ENCODE data around the gene ANKRD55.
"Not testable (repeated sequence)": the region's sequence is repeated elsewhere in the genome, so short reads cannot be mapped to it uniquely, and the experiment has no call there.

The ANKRD55 gene

GRCh38 chr5:56100439-56101176, 132.5 kb downstream of the ANKRD55 start:
- no peak for FAIRE-seq

GRCh38 chr5:56099346-56099745, 133.8 kb downstream of the ANKRD55 start:
- no peak for FAIRE-seq

GRCh38 chr5:56097055-56097454, 136.1 kb downstream of the ANKRD55 start:
- no peak for FAIRE-seq

DNA sequence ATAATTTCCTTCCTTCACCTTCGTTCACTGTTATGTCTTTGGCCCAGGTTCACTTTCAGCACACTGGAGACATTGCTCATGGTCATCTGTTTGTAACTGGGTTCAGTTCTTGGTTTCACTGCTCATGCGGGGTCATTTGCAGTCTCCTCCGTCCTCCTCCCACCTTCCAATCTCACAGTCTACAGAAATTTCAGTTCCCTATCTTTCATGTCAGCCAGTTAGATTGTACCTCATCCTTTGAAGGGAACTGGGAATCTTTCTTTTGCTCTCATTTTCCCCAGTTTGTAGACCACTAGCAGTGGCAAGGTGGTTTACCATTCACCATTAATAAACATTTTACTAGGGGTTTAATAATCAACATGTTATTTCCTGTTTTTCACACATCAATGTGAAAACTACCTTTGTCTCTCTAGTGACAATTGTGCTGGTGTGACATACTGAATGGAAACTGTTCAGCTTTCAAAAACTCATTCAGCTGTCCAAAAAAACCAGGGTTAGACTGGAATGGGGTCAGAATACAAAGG, 137.5 kb downstream of the ANKRD55 start:
- FAIRE-seq, result no peak

DNA sequence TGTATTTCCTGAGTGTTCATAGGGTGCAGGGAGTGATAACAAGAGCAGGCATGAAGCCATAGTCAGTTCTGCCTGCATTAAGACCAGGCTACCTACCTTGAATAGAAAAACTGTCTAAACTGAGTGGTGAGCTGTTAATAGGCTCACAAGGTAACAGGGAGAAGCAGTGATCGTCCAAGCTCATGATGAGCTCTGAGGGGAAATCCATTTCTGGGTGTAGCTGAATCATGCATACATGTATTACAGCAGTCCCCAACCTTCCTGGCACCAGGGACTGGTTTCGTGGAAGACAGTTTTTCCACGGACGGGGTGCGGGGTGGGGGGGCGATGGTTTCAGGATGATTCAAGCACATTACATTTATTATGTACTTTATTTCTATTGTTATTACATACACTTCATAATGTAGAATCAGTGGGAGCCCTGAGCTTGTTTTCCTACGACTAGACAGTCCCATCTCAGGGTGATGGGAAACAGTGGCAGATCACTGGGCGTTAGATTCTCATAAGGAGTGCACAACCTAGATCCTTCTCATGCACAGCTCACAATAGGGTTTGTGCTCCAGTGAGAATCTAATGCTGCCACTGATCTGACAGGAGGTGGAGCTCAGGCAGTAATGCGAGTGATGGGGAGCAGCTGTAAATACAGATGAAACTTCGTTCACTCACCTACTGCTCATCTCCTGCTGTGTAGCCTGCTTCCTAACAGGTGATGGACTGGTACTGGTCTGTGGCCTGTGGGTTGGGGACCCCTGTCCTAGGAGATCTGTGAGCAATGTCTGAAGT, 138.4 kb downstream of the ANKRD55 start:
- FAIRE-seq, result no peak

GRCh38 chr5:56093970-56094369, 139.2 kb downstream of the ANKRD55 start:
- FAIRE-seq, result no peak

- no peak for FAIRE-seq
Observed at GRCh38 chr5:56092115-56092514, 141.0 kb downstream of the ANKRD55 start.

- FAIRE-seq, result no peak
Observed at GRCh38 chr5:56091664-56092063, 141.5 kb downstream of the ANKRD55 start.

- FAIRE-seq, result no peak
Observed at GRCh38 chr5:56090793-56091460, 142.2 kb downstream of the ANKRD55 start.

GRCh38 chr5:56088967-56089829, 143.9 kb downstream of the ANKRD55 start:
- FAIRE-seq, result no peak

- no peak for FAIRE-seq
Observed at GRCh38 chr5:56088431-56088949, 144.6 kb downstream of the ANKRD55 start.

DNA sequence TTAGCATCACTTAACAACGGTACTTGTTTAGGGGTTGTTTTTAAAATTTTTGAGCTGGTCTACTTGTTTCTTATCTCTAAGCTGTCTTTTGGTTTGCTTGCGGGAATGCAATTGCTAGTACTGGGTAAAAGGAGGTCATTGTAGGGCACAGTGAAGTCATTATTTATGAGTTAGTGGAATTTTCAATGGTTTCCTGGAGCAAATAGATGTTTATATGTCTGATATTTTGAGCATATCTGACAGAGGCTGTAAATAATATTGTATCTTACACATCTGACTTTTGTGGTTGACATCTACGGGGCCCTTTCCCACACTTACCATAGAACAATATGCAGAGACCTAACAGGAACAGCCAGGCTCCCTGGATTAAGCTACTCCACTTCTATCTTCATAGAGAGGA, 147.9 kb downstream of the ANKRD55 start:
- FAIRE-seq, result no peak

- FAIRE-seq, result no peak
Observed at GRCh38 chr5:56083286-56083854, 149.8 kb downstream of the ANKRD55 start.

GRCh38 chr5:56081053-56081642, 152.0 kb downstream of the ANKRD55 start:
- FAIRE-seq, result not testable (repeated sequence)

- no peak for FAIRE-seq
Observed at GRCh38 chr5:56080375-56081052, 152.6 kb downstream of the ANKRD55 start.

GRCh38 chr5:56079157-56079500, 154.0 kb downstream of the ANKRD55 start:
- not testable (repeated sequence) for FAIRE-seq

- no peak for FAIRE-seq
Observed at GRCh38 chr5:56078278-56079156, 154.6 kb downstream of the ANKRD55 start.

GRCh38 chr5:56077796-56078233, 155.3 kb downstream of the ANKRD55 start:
- no peak for FAIRE-seq

- no peak for FAIRE-seq
Observed at GRCh38 chr5:56076486-56076885, 156.6 kb downstream of the ANKRD55 start.

- FAIRE-seq, result no peak
Observed at GRCh38 chr5:56075361-56075760, 157.8 kb downstream of the ANKRD55 start.
